ENCODE results near the gene PLCL1.
A peak's percentile ranks its signal among the peaks of the same experiment; 100 is the strongest.
"Not testable (repeated sequence)": the region's sequence is repeated elsewhere in the genome, so short reads cannot be mapped to it uniquely, and the experiment has no call there.

Gene PLCL1

DNA sequence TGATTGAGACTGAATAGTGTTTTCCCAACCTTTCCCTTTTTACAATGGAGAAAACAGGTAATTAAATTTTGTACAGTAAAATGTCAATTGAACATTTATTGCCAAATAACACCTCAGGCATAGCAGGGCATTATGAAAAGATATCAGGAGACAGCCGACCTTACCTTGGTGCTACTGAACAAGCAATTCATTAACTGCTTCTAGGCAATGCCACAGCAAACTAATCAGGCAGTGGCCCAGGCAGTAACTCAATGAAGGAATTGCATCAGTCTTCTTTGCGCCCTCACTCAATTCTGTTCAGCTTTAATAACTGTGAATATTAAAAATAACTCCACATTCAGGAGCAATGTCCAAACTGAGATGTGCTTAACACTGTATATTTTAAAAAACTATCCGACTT, 6.1 kb downstream of the PLCL1 start:
- TF ChIP-seq CTCF (conservative IDR thresholded peaks at IDR 0.05) (no peak), ZFX (IDR thresholded peaks at IDR 0.05) (no peak)
- H3K27ac ChIP-seq = no peak overlapping the region

GRCh38 chr2:197813093-197813787, 8.8 kb downstream of the PLCL1 start:
- no peak for TF ChIP-seq ZFX (IDR thresholded peaks at IDR 0.05)
- peak; percentile 76 for TF ChIP-seq CTCF (conservative IDR thresholded peaks at IDR 0.05)
- no peak overlapping the region for H3K27ac ChIP-seq

DNA sequence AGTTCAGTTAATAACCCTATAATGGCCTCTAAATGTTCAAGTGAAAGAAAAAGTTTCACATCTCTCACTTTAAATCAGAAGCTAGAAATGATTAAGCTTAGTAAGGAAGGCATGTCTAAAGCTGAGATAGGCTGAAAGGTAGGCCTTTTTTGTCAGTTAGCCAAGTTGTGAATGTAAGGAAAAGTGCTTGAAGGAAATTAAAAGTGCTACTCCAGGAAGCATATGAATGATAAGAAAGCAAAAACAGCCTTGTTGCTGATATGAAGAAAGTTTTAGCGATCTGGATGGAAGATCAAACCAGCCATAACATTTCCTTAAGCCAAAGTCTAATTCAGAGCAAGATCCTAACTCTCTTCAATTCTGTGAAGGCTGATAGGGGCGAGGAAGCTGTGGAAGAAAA, 10.1 kb downstream of the PLCL1 start:
- TF ChIP-seq CTCF (conservative IDR thresholded peaks at IDR 0.05) = no peak
- TF ChIP-seq ZFX (IDR thresholded peaks at IDR 0.05) = no peak
- no peak overlapping the region for H3K27ac ChIP-seq

DNA sequence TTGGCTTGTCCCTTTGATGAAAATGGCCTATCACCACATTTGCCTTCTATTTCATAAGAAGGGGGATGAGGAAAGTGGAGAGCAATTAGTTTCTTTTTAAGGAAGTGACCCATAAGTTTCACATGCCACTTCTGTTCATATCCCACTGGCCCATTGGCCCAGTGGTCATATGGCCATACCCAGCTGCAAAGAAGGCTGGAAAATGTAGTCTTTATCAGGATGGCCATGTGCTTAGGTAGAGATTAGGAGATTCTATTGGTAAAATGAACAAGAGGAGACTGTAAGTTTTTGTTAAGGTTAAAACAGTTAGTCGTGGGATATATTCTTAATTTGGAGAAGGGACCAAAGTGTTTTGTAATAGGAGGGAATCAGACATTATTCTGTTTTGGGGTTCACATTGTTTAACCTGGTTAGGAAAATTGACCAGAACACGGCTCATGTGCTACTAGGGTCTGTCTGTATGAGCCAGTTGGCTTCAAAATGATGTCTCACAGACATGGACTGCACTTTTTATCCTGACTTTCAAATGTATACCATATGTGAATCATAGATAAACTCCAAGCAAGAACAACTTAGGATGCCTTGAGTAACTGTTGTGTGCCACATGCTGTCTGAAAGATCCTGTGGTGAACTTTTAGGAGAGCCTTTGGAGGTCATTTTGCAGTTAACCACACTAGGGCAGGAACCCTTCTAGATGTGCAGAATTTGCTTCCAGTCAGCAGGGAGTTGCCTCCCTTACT, 17.3 kb downstream of the PLCL1 start:
- H3K27ac ChIP-seq = no peak overlapping the region
- TF ChIP-seq CTCF (conservative IDR thresholded peaks at IDR 0.05) (no peak), ZFX (IDR thresholded peaks at IDR 0.05) (no peak)

DNA sequence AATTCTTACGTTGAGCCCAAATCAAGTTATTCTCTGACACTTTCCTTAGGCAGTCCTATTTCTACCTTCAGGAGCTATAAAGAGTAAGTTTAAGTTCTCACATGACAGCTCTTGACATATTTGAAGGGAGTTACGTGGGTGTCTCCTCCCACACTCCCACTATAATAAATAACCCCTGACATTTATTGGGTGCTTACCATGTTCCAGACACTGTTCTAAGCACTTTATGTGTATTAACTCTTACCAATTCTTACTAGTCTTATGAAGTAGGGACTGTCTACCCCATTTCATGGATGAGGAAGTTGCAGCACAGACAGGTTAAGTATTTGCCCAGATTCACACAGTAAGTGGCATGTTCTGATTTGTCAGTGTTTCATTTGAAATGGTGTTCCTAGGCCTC, 17.9 kb downstream of the PLCL1 start:
- no peak overlapping the region for H3K27ac ChIP-seq
- TF ChIP-seq ZFX (IDR thresholded peaks at IDR 0.05) = no peak
- no peak for TF ChIP-seq CTCF (conservative IDR thresholded peaks at IDR 0.05)

- H3K27ac ChIP-seq = no peak overlapping the region
- TF ChIP-seq ZFX (IDR thresholded peaks at IDR 0.05) (no peak), CTCF (conservative IDR thresholded peaks at IDR 0.05) (no peak)
Measured at GRCh38 chr2:197827618-197828017, 23.2 kb downstream of the PLCL1 start.

- no peak overlapping the region for H3K27ac ChIP-seq
- TF ChIP-seq CTCF (conservative IDR thresholded peaks at IDR 0.05) (no peak), ZFX (IDR thresholded peaks at IDR 0.05) (no peak)
Measured at GRCh38 chr2:197828464-197829135, 24.2 kb downstream of the PLCL1 start.

DNA sequence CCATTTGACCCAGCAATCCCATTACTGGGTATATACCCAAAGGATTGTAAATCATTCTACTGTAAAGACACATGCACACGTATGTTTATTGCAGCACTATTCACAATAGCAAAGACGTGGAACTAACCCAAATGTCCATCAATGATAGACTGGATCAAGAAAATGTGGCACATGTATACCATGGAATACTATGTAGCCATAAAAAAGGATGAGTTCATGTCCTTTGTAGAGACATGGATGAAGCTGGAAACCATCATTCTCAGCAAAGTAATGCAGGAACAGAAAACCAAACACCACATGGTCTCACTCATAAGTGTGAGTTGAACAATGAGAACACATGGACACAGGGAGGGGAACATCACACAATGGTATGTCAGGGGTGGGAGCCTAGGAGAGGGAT, 30.4 kb downstream of the PLCL1 start:
- H3K27ac ChIP-seq = not testable (repeated sequence)
